IMR-90 (cell line): Measurements from ENCODE around the gene OR2L2. TPM values are rescaled to one million over a fixed set of nuclear protein-coding genes. Genes with fewer than 3 reads are reported as not detected.

Source experiments
- ATAC-seq: fragments of 200-7000 bp; cut with Tn5 transposase; 2 replicates; pipeline ENCODE4 v1.9.1; 2020; ENCODE audit warnings: low read depth, mild to moderate bottlenecking, moderate library complexity
- BruUV-seq: library from RNA; stranded (reverse); fragments of 400-500 nt; replicated peaks from 2 replicates; lab custom pipeline; 2021; lab: Mats Ljungman, UMichigan
- CTCF ChIA-PET: fragments of 300-600 bp; formaldehyde crosslinking; extraction: SDS; loops from one replicate; lab custom pipeline; 2021; ENCODE audit warnings: antibody characterized with exemption; lab: Yijun Ruan, JAX
- POLR2A ChIA-PET: fragments of 300-600 bp; sonication (Branson Sonifier 250); formaldehyde crosslinking; loops from one replicate; lab custom pipeline; 2022; ENCODE audit warnings: antibody characterized with exemption; ENCODE audit not compliant: unreplicated experiment; lab: Charles Lee
- DNase-seq: peaks from one replicate; pipeline ENCODE4 v3.0.0; 2013
- H2AFZ ChIP-seq: replicated peaks from 2 replicates; pipeline ENCODE3; 2013; ENCODE audit warnings: low read length, mild to moderate bottlenecking; ENCODE audit not compliant: poor library complexity
- H2AK5ac ChIP-seq: 2 replicates; pipeline ENCODE4 v1.6.1; 2013; ENCODE audit warnings: low read depth, low read length, inconsistent platforms
- H2AK9ac ChIP-seq: replicated peaks from 2 replicates; pipeline ENCODE3; 2013; ENCODE audit warnings: mild to moderate bottlenecking, low read depth, low read length, moderate library complexity; ENCODE audit not compliant: poor library complexity
- H2BK120ac ChIP-seq: 2 replicates; pipeline ENCODE4 v1.6.1; 2013; ENCODE audit warnings: low read depth, low read length, inconsistent platforms
- H2BK15ac ChIP-seq: 3 replicates; pipeline ENCODE4 v1.6.1; 2013; ENCODE audit warnings: low read depth, low read length, inconsistent platforms
- H2BK20ac ChIP-seq: 2 replicates; pipeline ENCODE4 v1.6.1; 2013; ENCODE audit warnings: low read depth, mild to moderate bottlenecking, inconsistent platforms, low read length, moderate library complexity
- H2BK5ac ChIP-seq: 2 replicates; pipeline ENCODE4 v1.6.1; 2013; ENCODE audit warnings: mild to moderate bottlenecking, low read depth, low read length, inconsistent platforms; ENCODE audit not compliant: poor library complexity, severe bottlenecking
- H3K14ac ChIP-seq: replicated peaks from 2 replicates; pipeline ENCODE4 v1.6.1; 2013; ENCODE audit warnings: low read depth, low read length, inconsistent platforms
- H3K18ac ChIP-seq: 2 replicates; pipeline ENCODE4 v1.6.1; 2013; ENCODE audit warnings: low read depth, low read length, control low read depth
- H3K23ac ChIP-seq: 2 replicates; pipeline ENCODE4 v1.6.1; 2013; ENCODE audit warnings: low read depth, low read length, inconsistent platforms
- H3K27ac ChIP-seq: 2 replicates; pipeline ENCODE4 v1.5.1; 2013; ENCODE audit warnings: mild to moderate bottlenecking, control low read depth, low read length; ENCODE audit not compliant: insufficient read depth
- H3K27me3 ChIP-seq: 2 replicates; pipeline ENCODE4 v1.6.1; 2013; ENCODE audit warnings: low read length; ENCODE audit not compliant: control insufficient read depth, insufficient read depth
- H3K36me3 ChIP-seq: 2 replicates; pipeline ENCODE4 v1.6.1; 2013; ENCODE audit warnings: low read length, mixed read lengths; ENCODE audit not compliant: control insufficient read depth, insufficient read depth
- H3K4ac ChIP-seq: 2 replicates; pipeline ENCODE4 v1.6.1; 2013; ENCODE audit warnings: low read depth, low read length, inconsistent platforms
- H3K4me1 ChIP-seq: 2 replicates; pipeline ENCODE4 v1.6.1; 2013; ENCODE audit warnings: low read length, mixed read lengths; ENCODE audit not compliant: control insufficient read depth, insufficient read depth
- H3K4me2 ChIP-seq: 2 replicates; pipeline ENCODE4 v1.6.1; 2013; ENCODE audit warnings: low read depth, mild to moderate bottlenecking, control low read depth, low read length, moderate library complexity
- H3K4me3 ChIP-seq: 2 replicates; pipeline ENCODE4 v1.5.1; 2013; ENCODE audit warnings: low read depth, mild to moderate bottlenecking, control low read depth, low read length, moderate library complexity; ENCODE audit not compliant: insufficient read depth
- H3K56ac ChIP-seq: 2 replicates; pipeline ENCODE4 v1.6.1; 2013; ENCODE audit warnings: low read length, inconsistent platforms; ENCODE audit not compliant: insufficient read depth; ENCODE audit errors: extremely low read depth
- H3K79me1 ChIP-seq, 2 experiments: 2 replicates each; pipeline ENCODE4 v1.6.1; 2013; ENCODE audit warnings: low read length in 2 of 2, inconsistent platforms in 1 of 2, low read depth in 1 of 2
- H3K9ac ChIP-seq: 2 replicates; pipeline ENCODE4 v1.6.1; 2013; ENCODE audit warnings: low read depth, low read length, control low read depth
- H3K9me1 ChIP-seq: 2 replicates; pipeline ENCODE4 v1.6.1; 2013; ENCODE audit warnings: low read length, inconsistent platforms; ENCODE audit not compliant: insufficient read depth
- H3K9me3 ChIP-seq: 2 replicates; pipeline ENCODE4 v1.6.1; 2013; ENCODE audit warnings: low read length; ENCODE audit not compliant: control insufficient read depth, insufficient read depth
- H4K20me1 ChIP-seq: 2 replicates; pipeline ENCODE4 v1.6.1; 2013; ENCODE audit warnings: low read length, inconsistent platforms; ENCODE audit not compliant: insufficient read depth
- H4K5ac ChIP-seq: 2 replicates; pipeline ENCODE4 v1.6.1; 2013; ENCODE audit warnings: mild to moderate bottlenecking, low read depth, low read length, control low read depth
- H4K8ac ChIP-seq, 2 experiments: 2 replicates each; pipeline ENCODE4 v1.6.1; 2013; ENCODE audit warnings: low read depth in 2 of 2, low read length in 2 of 2, control low read depth in 1 of 2, inconsistent platforms in 1 of 2
- H4K91ac ChIP-seq: 2 replicates; pipeline ENCODE4 v1.6.1; 2013; ENCODE audit warnings: low read depth, low read length, inconsistent platforms; ENCODE audit not compliant: insufficient read depth
- BHLHE40 ChIP-seq: fragments of 150-350 bp; IDR thresholded peaks from 2 replicates; pipeline ENCODE4 v1.6.1; 2016; ENCODE audit warnings: mild to moderate bottlenecking, low read depth, low read length
- CEBPB ChIP-seq: IDR thresholded peaks from 2 replicates; pipeline ENCODE4 v1.6.1; 2012; ENCODE audit warnings: low read depth, low read length, improper control_type of control experiment
- CHD1 ChIP-seq: IDR thresholded peaks from 2 replicates; pipeline ENCODE4 v1.6.1; 2012; ENCODE audit warnings: low read depth, low read length, improper control_type of control experiment
- CTCF ChIP-seq: conservative IDR thresholded peaks from 2 replicates; pipeline ENCODE4 v1.5.1; 2012; ENCODE audit warnings: mild to moderate bottlenecking, low read depth, low read length, improper control_type of control experiment
- ELK1 ChIP-seq: fragments of 150-350 bp; IDR thresholded peaks from 2 replicates; pipeline ENCODE4 v1.6.1; 2016; ENCODE audit warnings: low read depth, mild to moderate bottlenecking, low read length, moderate library complexity, borderline replicate concordance
- FOS ChIP-seq: fragments of 150-350 bp; IDR thresholded peaks from 2 replicates; pipeline ENCODE4 v1.6.1; 2016; ENCODE audit warnings: low read depth, low read length
- MAFK ChIP-seq: IDR thresholded peaks from 2 replicates; pipeline ENCODE4 v1.6.1; 2012; ENCODE audit warnings: low read depth, low read length, improper control_type of control experiment
- MAZ ChIP-seq: IDR thresholded peaks from 2 replicates; pipeline ENCODE4 v1.6.1; 2012; ENCODE audit warnings: low read depth, mild to moderate bottlenecking, low read length, improper control_type of control experiment, moderate library complexity, borderline replicate concordance
- MXI1 ChIP-seq: IDR thresholded peaks from 2 replicates; pipeline ENCODE4 v1.6.1; 2012; ENCODE audit warnings: low read depth, mild to moderate bottlenecking, low read length, moderate library complexity, borderline replicate concordance
- NFE2L2 ChIP-seq: fragments of 150-350 bp; IDR thresholded peaks from 2 replicates; pipeline ENCODE4 v1.6.1; 2016; ENCODE audit warnings: low read depth, mild to moderate bottlenecking, low read length
- POLR2A ChIP-seq: IDR thresholded peaks from 2 replicates; pipeline ENCODE4 v1.6.1; 2012; ENCODE audit warnings: mild to moderate bottlenecking, low read depth, low read length
- RAD21 ChIP-seq: IDR thresholded peaks from 2 replicates; pipeline ENCODE4 v1.6.1; 2012; ENCODE audit warnings: low read length, improper control_type of control experiment
- RCOR1 ChIP-seq: IDR thresholded peaks from 2 replicates; pipeline ENCODE4 v1.6.1; 2012; ENCODE audit warnings: mild to moderate bottlenecking, low read length, improper control_type of control experiment; ENCODE audit not compliant: insufficient replicate concordance
- RFX5 ChIP-seq: IDR thresholded peaks from 2 replicates; pipeline ENCODE4 v1.8.0; 2012; ENCODE audit warnings: low read depth, mild to moderate bottlenecking, low read length, moderate library complexity
- SMC3 ChIP-seq: fragments of 150-350 bp; IDR thresholded peaks from 2 replicates; pipeline ENCODE4 v1.6.1; 2016; ENCODE audit warnings: low read depth, mild to moderate bottlenecking, antibody characterized with exemption, low read length, moderate library complexity
- USF2 ChIP-seq: fragments of 150-350 bp; IDR thresholded peaks from 2 replicates; pipeline ENCODE4 v1.6.1; 2017; ENCODE audit warnings: mild to moderate bottlenecking, antibody characterized with exemption, low read length, low read depth
- WGBS, 2 experiments: methylation state at CpG; one replicate each; pipeline versions ENCODE4 v1.1.5 to v1.1.7; 2013; ENCODE audit warnings: missing lambda C conversion rate in 2 of 2; ENCODE audit not compliant: insufficient read length in 1 of 2; ENCODE audit errors: extremely low coverage in 2 of 2; 5-methylcytosine and 5-hydroxymethylcytosine counted together
- dilution Hi-C: fragments of 300-500 bp; cut with HindIII; formaldehyde crosslinking; loops from one replicate; pipeline ENCODE4 v1.14.3; 2018; ENCODE audit warnings: low sequenced_read_pairs; ENCODE audit not compliant: unreplicated experiment
- in situ Hi-C: fragments of 300-500 bp; cut with MboI; formaldehyde crosslinking; loops from 3 replicates; pipeline ENCODE4 v1.14.3; 2019; ENCODE audit warnings: low sequenced_read_pairs, inconsistent platforms, mixed read lengths
- intact Hi-C: fragments of 100-400 bp; cut with micrococcal nuclease; formaldehyde crosslinking; loops from 2 replicates; pipeline ENCODE4 v1.10.0; 2022
- polyA plus RNA-seq, 3 experiments: library from polyadenylated mRNA; depleted of rRNA; stranded (reverse); fragments of >200 nt; gene quantifications; 2 replicates each; pipeline ENCODE4 v1.2.3, GENCODE V29; 2012; ENCODE audit warnings: low replicate concordance in 1 of 3
- total RNA-seq: library from RNA; depleted of rRNA; stranded (reverse); fragments of >200 nt; gene quantifications from 2 replicates; pipeline ENCODE4 v1.2.3, GENCODE V29; 2012

Gene OR2L2
- total and polyA plus RNA-seq, 2 of the 4 experiments (the other 2 are of a cell fraction) = not detected

GRCh38 chr1:248046536-248046935 lies 16.7 kb downstream of the OR2L2 start, which contains the start of gene OR2L3:
Gene OR2L3 (plus strand): TSS chr1:248046836. CDS start chr1:248060682, 13,846 bp downstream.
- ATAC-seq (no peak), DNase-seq (no peak)
- Histone ChIP-seq H2BK20ac (no peak within 1 kb of the TSS), H2BK120ac (no peak within 1 kb of the TSS), H3K4me2 (no peak within 1 kb of the TSS), H3K27me3 (no peaks in the 10 kb centered on the region), H2AFZ (no peak within 1 kb of the TSS), H3K14ac (no peak within 1 kb of the TSS), H2AK9ac (no peak within 1 kb of the TSS), H3K23ac (no peak within 1 kb of the TSS), H2BK15ac (no peak within 1 kb of the TSS), H3K9me1 (no peaks in the 10 kb centered on the region), H3K18ac (no peak within 1 kb of the TSS), H3K79me1 (no peaks in the 10 kb centered on the region), H4K5ac (no peak within 1 kb of the TSS), H3K4me1 (no peaks in the 10 kb centered on the region), H3K56ac (no peak within 1 kb of the TSS), H4K20me1 (no peaks in the 10 kb centered on the region), H3K4ac (no peak within 1 kb of the TSS), H2BK5ac (no peak within 1 kb of the TSS), H2AK5ac (no peak within 1 kb of the TSS), H3K4me3 (no peak within 1 kb of the TSS), H4K8ac (no peak within 1 kb of the TSS), H3K9ac (no peak within 1 kb of the TSS), H3K27ac (no peak within 1 kb of the TSS), H3K9me3 (peaks cover 7% of the 10 kb centered on the region), H4K91ac (no peak within 1 kb of the TSS), H3K36me3 (no peaks in the 10 kb centered on the region)
- CTCF ChIA-PET = no interaction called here
- BruUV-seq = no TSS peak
- WGBS, 2 experiments = no CpG with 5 or more reads among the region's 2 CpGs
- dilution Hi-C loops (no loop called here), intact Hi-C loops (no loop called here), in situ Hi-C loops (no loop called here)
- TF ChIP-seq POLR2A (no peak), ELK1 (no peak), CEBPB (no peak), RAD21 (no peak), MAZ (no peak), CTCF (no peak), RCOR1 (no peak), BHLHE40 (no peak), CHD1 (no peak), SMC3 (no peak), NFE2L2 (no peak), USF2 (no peak), MAFK (no peak), MXI1 (no peak), RFX5 (no peak), FOS (no peak)
- POLR2A ChIA-PET = no interaction called here
